RWPE2 (cell line): Measurements from ENCODE around the gene HHIPL1.

Experiments used
- ATAC-seq: fragments of 200-7000 bp; cut with Tn5 transposase; 3 replicates; pipeline ENCODE4 v1.9.1; 2021; ENCODE audit warnings: low read depth
- DNase-seq: peaks from one replicate; pipeline ENCODE4 v3.0.0-alpha.2; 2020; ENCODE audit warnings: low spot score
- H3K27ac ChIP-seq: fragments of 450-650 bp; 2 replicates; pipeline ENCODE4 v1.5.1; 2017; ENCODE audit warnings: mild to moderate bottlenecking; ENCODE audit not compliant: poor library complexity, severe bottlenecking
- H3K27me3 ChIP-seq: fragments of 250-450 bp; sonication (Bioruptor Pico); 2 replicates; pipeline ENCODE4 v1.5.1; 2021; ENCODE audit warnings: mild to moderate bottlenecking, moderate library complexity; ENCODE audit not compliant: insufficient read depth, poor library complexity, severe bottlenecking
- H3K36me3 ChIP-seq: fragments of 250-450 bp; sonication (Bioruptor Pico); 2 replicates; pipeline ENCODE4 v1.5.1; 2020; ENCODE audit warnings: low read depth, mild to moderate bottlenecking, moderate library complexity
- H3K4me1 ChIP-seq: fragments of 250-450 bp; sonication (Bioruptor Pico); 2 replicates; pipeline ENCODE4 v1.5.1; 2021; ENCODE audit warnings: mild to moderate bottlenecking, moderate library complexity; ENCODE audit not compliant: insufficient read depth, poor library complexity, severe bottlenecking
- H3K4me3 ChIP-seq: fragments of 250-450 bp; sonication (Bioruptor Pico); 2 replicates; pipeline ENCODE4 v1.5.1; 2021; ENCODE audit warnings: mild to moderate bottlenecking, moderate library complexity; ENCODE audit not compliant: severe bottlenecking
- H3K9me3 ChIP-seq: fragments of 250-450 bp; sonication (Bioruptor Pico); 2 replicates; pipeline ENCODE4 v1.5.1; 2021; ENCODE audit warnings: mild to moderate bottlenecking, moderate library complexity; ENCODE audit not compliant: severe bottlenecking
- CTCF ChIP-seq: fragments of 450-650 bp; IDR thresholded peaks from one replicate; pipeline ENCODE4 v1.5.1; 2017; ENCODE audit warnings: mild to moderate bottlenecking, moderate library complexity; ENCODE audit not compliant: poor library complexity, severe bottlenecking

The HHIPL1 gene

GRCh38 chr14:99624024-99624423 is 20.9 kb upstream of the HHIPL1 start:
- peaks cover 18% of the 10 kb centered on the region for H3K4me1 ChIP-seq
- ATAC-seq (no peak), DNase-seq (no peak)
- no peak overlapping the region for H3K4me3 ChIP-seq
- no peak for TF ChIP-seq CTCF
- peak overlapping the region; percentile 72 for H3K27ac ChIP-seq
- H3K36me3 ChIP-seq, result no peaks in the 10 kb centered on the region
- H3K27me3 ChIP-seq, result no peaks in the 10 kb centered on the region
- H3K9me3 ChIP-seq, result no peaks in the 10 kb centered on the region

- H3K4me3 ChIP-seq, result no peak overlapping the region
- no peak for DNase-seq
- TF ChIP-seq CTCF, result no peak
- no peak overlapping the region for H3K27ac ChIP-seq
- no peak for ATAC-seq
- peaks cover 13% of the 10 kb centered on the region for H3K4me1 ChIP-seq
- H3K27me3 ChIP-seq, result no peaks in the 10 kb centered on the region
- no peaks in the 10 kb centered on the region for H3K9me3 ChIP-seq
- H3K36me3 ChIP-seq, result no peaks in the 10 kb centered on the region
Measured at GRCh38 chr14:99624971-99625370, 20.0 kb upstream of the HHIPL1 start.

GRCh38 chr14:99625476-99625875 is 19.5 kb upstream of the HHIPL1 start:
- Histone ChIP-seq H3K27me3 (no peaks in the 10 kb centered on the region), H3K36me3 (no peaks in the 10 kb centered on the region), H3K9me3 (no peaks in the 10 kb centered on the region), H3K27ac (no peak overlapping the region), H3K4me3 (no peak overlapping the region), H3K4me1 (peaks cover 8% of the 10 kb centered on the region)
- ATAC-seq, result no peak
- no peak for DNase-seq
- no peak for TF ChIP-seq CTCF

- TF ChIP-seq CTCF, result no peak
- no peak for ATAC-seq
- no peaks in the 10 kb centered on the region for H3K9me3 ChIP-seq
- H3K27ac ChIP-seq, result no peak overlapping the region
- peaks cover 7% of the 10 kb centered on the region for H3K4me1 ChIP-seq
- H3K36me3 ChIP-seq, result no peaks in the 10 kb centered on the region
- H3K4me3 ChIP-seq, result no peak overlapping the region
- H3K27me3 ChIP-seq, result no peaks in the 10 kb centered on the region
- DNase-seq, result peak; percentile 55
Measured at GRCh38 chr14:99626041-99626648, 18.8 kb upstream of the HHIPL1 start.

GRCh38 chr14:99627100-99627499 is 17.8 kb upstream of the HHIPL1 start:
- no peak for DNase-seq
- Histone ChIP-seq H3K4me3 (no peak overlapping the region), H3K9me3 (no peaks in the 10 kb centered on the region), H3K36me3 (no peaks in the 10 kb centered on the region), H3K27ac (no peak overlapping the region), H3K4me1 (peaks cover 7% of the 10 kb centered on the region), H3K27me3 (no peaks in the 10 kb centered on the region)
- ATAC-seq, result no peak
- TF ChIP-seq CTCF, result no peak
